ENCODE results near the gene LRIG1.
"Not testable (repeated sequence)": the region's sequence is repeated elsewhere in the genome, so short reads cannot be mapped to it uniquely, and the experiment has no call there.

LRIG1 gene

GRCh38 chr3:66426135-66426534 lies 74.7 kb downstream of the LRIG1 start:
- Histone ChIP-seq H3K36me3 (ENCODE audit: control insufficient read depth in 4 of 4, insufficient read depth in 4 of 4, low read length in 3 of 4) (no peaks in the 10 kb centered on the region), H3K9me3 (ENCODE audit: control extremely low read depth in 1 of 5, control insufficient read depth in 4 of 5, insufficient read depth in 2 of 5, low read depth in 1 of 5, low read length in 4 of 5) (peaks cover 0 to 11% (median 8%) of the 10 kb centered on the region in 5 experiments)

GRCh38 chr3:66425576-66426114 lies 75.2 kb downstream of the LRIG1 start:
- DNase-seq: no peak
- CTCF ChIA-PET: interaction anchor here (3.1 kb wide), 1 partner anchor 17 kb away, joined by 18 read pairs; no protein-coding TSS in a partner anchor
- no peak overlapping the region for H3K4me3 ChIP-seq (ENCODE audit: control insufficient read depth in 1 of 7, extremely low read depth in 1 of 7, insufficient read depth in 4 of 7, low read depth in 2 of 7, low read length in 6 of 7)
- POLR2A ChIA-PET: no interaction called here
- 87% methylated on average over 3 of the region's 7 CpGs for WGBS (ENCODE audit: insufficient coverage)
- H3K36me3 ChIP-seq (ENCODE audit: control insufficient read depth in 4 of 4, insufficient read depth in 4 of 4, low read length in 3 of 4): no peaks in the 10 kb centered on the region
- no peak overlapping the region for H3K27ac ChIP-seq (ENCODE audit: insufficient read depth in 1 of 2, low read depth in 1 of 2, low read length in 2 of 2, poor library complexity in 1 of 2, severe bottlenecking in 2 of 2)
- H3K4me1 ChIP-seq (ENCODE audit: control extremely low read depth in 1 of 4, control insufficient read depth in 4 of 4, insufficient read depth in 4 of 4, low read length in 3 of 4): no peaks in the 10 kb centered on the region
- H3K27me3 ChIP-seq (replicated peaks in 2 of 5; ENCODE audit: control insufficient read depth in 4 of 5, insufficient read depth in 5 of 5, low read length in 4 of 5): no peaks in the 10 kb centered on the region
- H3K9me3 ChIP-seq (ENCODE audit: control extremely low read depth in 1 of 5, control insufficient read depth in 4 of 5, insufficient read depth in 2 of 5, low read depth in 1 of 5, low read length in 4 of 5): peaks cover 0 to 11% (median 10%) of the 10 kb centered on the region in 5 experiments

More at GRCh38 chr3:66426135-66426534, 74.7 kb downstream of the LRIG1 start:
- CTCF ChIA-PET: interaction anchor here (1.0 to 3.1 kb wide), 2 partner anchors 17 to 32 kb away, joined by 3 to 18 read pairs; no protein-coding TSS in a partner anchor
- Histone ChIP-seq H3K4me1 (ENCODE audit: control extremely low read depth in 1 of 4, control insufficient read depth in 4 of 4, insufficient read depth in 4 of 4, low read length in 3 of 4) (no peaks in the 10 kb centered on the region), H3K4me3 (ENCODE audit: control insufficient read depth in 1 of 7, extremely low read depth in 1 of 7, insufficient read depth in 4 of 7, low read depth in 2 of 7, low read length in 6 of 7) (no peak overlapping the region), H3K27ac (ENCODE audit: insufficient read depth in 1 of 2, low read depth in 1 of 2, low read length in 2 of 2, poor library complexity in 1 of 2, severe bottlenecking in 2 of 2) (no peak overlapping the region), H3K27me3 (replicated peaks in 2 of 5; ENCODE audit: control insufficient read depth in 4 of 5, insufficient read depth in 5 of 5, low read length in 4 of 5) (no peaks in the 10 kb centered on the region)
- no CpG with 5 or more reads among the region's 1 CpG for WGBS (ENCODE audit: insufficient coverage)
- no peak for DNase-seq
- POLR2A ChIA-PET: no interaction called here

- Histone ChIP-seq H3K4me1 (ENCODE audit: control extremely low read depth in 1 of 4, control insufficient read depth in 4 of 4, insufficient read depth in 4 of 4, low read length in 3 of 4) (no peaks in the 10 kb centered on the region), H3K27me3 (replicated peaks in 2 of 5; ENCODE audit: control insufficient read depth in 4 of 5, insufficient read depth in 5 of 5, low read length in 4 of 5) (no peaks in the 10 kb centered on the region), H3K36me3 (ENCODE audit: control insufficient read depth in 4 of 4, insufficient read depth in 4 of 4, low read length in 3 of 4) (peaks cover 0 to 4% (median 0%) of the 10 kb centered on the region in 4 experiments), H3K9me3 (ENCODE audit: control extremely low read depth in 1 of 5, control insufficient read depth in 4 of 5, insufficient read depth in 2 of 5, low read depth in 1 of 5, low read length in 4 of 5) (peaks cover 0 to 16% (median 11%) of the 10 kb centered on the region in 5 experiments), H3K27ac (ENCODE audit: insufficient read depth in 1 of 2, low read depth in 1 of 2, low read length in 2 of 2, poor library complexity in 1 of 2, severe bottlenecking in 2 of 2) (no peak overlapping the region), H3K4me3 (ENCODE audit: control insufficient read depth in 1 of 7, extremely low read depth in 1 of 7, insufficient read depth in 4 of 7, low read depth in 2 of 7, low read length in 6 of 7) (no peak overlapping the region)
- WGBS (ENCODE audit: insufficient coverage): 100% methylated on average over 5 of the region's 5 CpGs
- ChIA-PET POLR2A (no interaction called here), CTCF (interaction anchor here (3.1 kb wide), 1 partner anchor 16 kb away, joined by 18 read pairs; no protein-coding TSS in a partner anchor)
- DNase-seq: no peak
These were observed 75.8 kb downstream of the LRIG1 start for GRCh38 chr3:66425032-66425431.

- H3K27me3 ChIP-seq (replicated peaks in 2 of 5; ENCODE audit: control insufficient read depth in 4 of 5, insufficient read depth in 5 of 5, low read length in 4 of 5): no peaks in the 10 kb centered on the region
- peaks cover 0 to 4% (median 0%) of the 10 kb centered on the region in 4 experiments for H3K36me3 ChIP-seq (ENCODE audit: control insufficient read depth in 4 of 4, insufficient read depth in 4 of 4, low read length in 3 of 4)
- POLR2A ChIA-PET: no interaction called here
- DNase-seq: no peak
- peaks cover 0 to 17% (median 11%) of the 10 kb centered on the region in 5 experiments for H3K9me3 ChIP-seq (ENCODE audit: control extremely low read depth in 1 of 5, control insufficient read depth in 4 of 5, insufficient read depth in 2 of 5, low read depth in 1 of 5, low read length in 4 of 5)
- H3K27ac ChIP-seq (ENCODE audit: insufficient read depth in 1 of 2, low read depth in 1 of 2, low read length in 2 of 2, poor library complexity in 1 of 2, severe bottlenecking in 2 of 2): no peak overlapping the region
- CTCF ChIA-PET: interaction anchor here (3.1 kb wide), 1 partner anchor 15 kb away, joined by 18 read pairs; no protein-coding TSS in a partner anchor
- H3K4me3 ChIP-seq (ENCODE audit: control insufficient read depth in 1 of 7, extremely low read depth in 1 of 7, insufficient read depth in 4 of 7, low read depth in 2 of 7, low read length in 6 of 7): no peak overlapping the region
- H3K4me1 ChIP-seq (ENCODE audit: control extremely low read depth in 1 of 4, control insufficient read depth in 4 of 4, insufficient read depth in 4 of 4, low read length in 3 of 4): no peaks in the 10 kb centered on the region
- WGBS (ENCODE audit: insufficient coverage): 92% methylated on average over 2 of the region's 3 CpGs
These were observed 77.0 kb downstream of the LRIG1 start for GRCh38 chr3:66423791-66424190.

- peaks cover 0 to 17% (median 11%) of the 10 kb centered on the region in 5 experiments for H3K9me3 ChIP-seq (ENCODE audit: control extremely low read depth in 1 of 5, control insufficient read depth in 4 of 5, insufficient read depth in 2 of 5, low read depth in 1 of 5, low read length in 4 of 5)
- CTCF ChIA-PET: interaction anchor here (1.5 kb wide), 1 partner anchor 14 kb away, joined by 5 read pairs; no protein-coding TSS in a partner anchor
- 100% methylated on average over 3 of the region's 3 CpGs for WGBS (ENCODE audit: insufficient coverage)
- H3K4me3 ChIP-seq (ENCODE audit: control insufficient read depth in 1 of 7, extremely low read depth in 1 of 7, insufficient read depth in 4 of 7, low read depth in 2 of 7, low read length in 6 of 7); H3K27ac ChIP-seq (ENCODE audit: insufficient read depth in 1 of 2, low read depth in 1 of 2, low read length in 2 of 2, poor library complexity in 1 of 2, severe bottlenecking in 2 of 2); POLR2A ChIA-PET; DNase-seq; H3K4me1 ChIP-seq (ENCODE audit: control extremely low read depth in 1 of 4, control insufficient read depth in 4 of 4, insufficient read depth in 4 of 4, low read length in 3 of 4); H3K27me3 ChIP-seq (replicated peaks in 2 of 5; ENCODE audit: control insufficient read depth in 4 of 5, insufficient read depth in 5 of 5, low read length in 4 of 5); H3K36me3 ChIP-seq (ENCODE audit: control insufficient read depth in 4 of 4, insufficient read depth in 4 of 4, low read length in 3 of 4): not testable (repeated sequence)
These were observed 78.9 kb downstream of the LRIG1 start for GRCh38 chr3:66421893-66422292.

GRCh38 chr3:66421144-66421543 lies 79.7 kb downstream of the LRIG1 start:
- H3K36me3 ChIP-seq (ENCODE audit: control insufficient read depth in 4 of 4, insufficient read depth in 4 of 4, low read length in 3 of 4); DNase-seq; H3K4me3 ChIP-seq (ENCODE audit: control insufficient read depth in 1 of 7, extremely low read depth in 1 of 7, insufficient read depth in 4 of 7, low read depth in 2 of 7, low read length in 6 of 7); H3K27ac ChIP-seq (ENCODE audit: insufficient read depth in 1 of 2, low read depth in 1 of 2, low read length in 2 of 2, poor library complexity in 1 of 2, severe bottlenecking in 2 of 2); POLR2A ChIA-PET; H3K4me1 ChIP-seq (ENCODE audit: control extremely low read depth in 1 of 4, control insufficient read depth in 4 of 4, insufficient read depth in 4 of 4, low read length in 3 of 4); H3K27me3 ChIP-seq (replicated peaks in 2 of 5; ENCODE audit: control insufficient read depth in 4 of 5, insufficient read depth in 5 of 5, low read length in 4 of 5): not testable (repeated sequence)
- 96% methylated on average over 3 of the region's 3 CpGs for WGBS (ENCODE audit: insufficient coverage)
- CTCF ChIA-PET: interaction anchor here (1.5 kb wide), 1 partner anchor 13 kb away, joined by 5 read pairs; no protein-coding TSS in a partner anchor
- H3K9me3 ChIP-seq (ENCODE audit: control extremely low read depth in 1 of 5, control insufficient read depth in 4 of 5, insufficient read depth in 2 of 5, low read depth in 1 of 5, low read length in 4 of 5): peaks cover 0 to 17% (median 11%) of the 10 kb centered on the region in 5 experiments

GRCh38 chr3:66419036-66419435 lies 81.8 kb downstream of the LRIG1 start:
- no peak overlapping the region for H3K27ac ChIP-seq (ENCODE audit: insufficient read depth in 1 of 2, low read depth in 1 of 2, low read length in 2 of 2, poor library complexity in 1 of 2, severe bottlenecking in 2 of 2)
- POLR2A ChIA-PET: no interaction called here

More at GRCh38 chr3:66419036-66419435, 81.8 kb downstream of the LRIG1 start:
- 94% methylated on average over 12 of the region's 14 CpGs for WGBS (ENCODE audit: insufficient coverage)
- H3K36me3 ChIP-seq (ENCODE audit: control insufficient read depth in 4 of 4, insufficient read depth in 4 of 4, low read length in 3 of 4): peaks cover 0 to 6% (median 2%) of the 10 kb centered on the region in 4 experiments
- peaks cover 0 to 17% (median 11%) of the 10 kb centered on the region in 5 experiments for H3K9me3 ChIP-seq (ENCODE audit: control extremely low read depth in 1 of 5, control insufficient read depth in 4 of 5, insufficient read depth in 2 of 5, low read depth in 1 of 5, low read length in 4 of 5)
- CTCF ChIA-PET: interaction anchor here (1.2 to 1.3 kb wide), 2 partner anchors 9 to 11 kb away, joined by 3 to 7 read pairs; no protein-coding TSS in a partner anchor
- no peaks in the 10 kb centered on the region for H3K27me3 ChIP-seq (replicated peaks in 2 of 5; ENCODE audit: control insufficient read depth in 4 of 5, insufficient read depth in 5 of 5, low read length in 4 of 5)
- H3K4me3 ChIP-seq (ENCODE audit: control insufficient read depth in 1 of 7, extremely low read depth in 1 of 7, insufficient read depth in 4 of 7, low read depth in 2 of 7, low read length in 6 of 7): no peak overlapping the region
- DNase-seq: no peak
- no peaks in the 10 kb centered on the region for H3K4me1 ChIP-seq (ENCODE audit: control extremely low read depth in 1 of 4, control insufficient read depth in 4 of 4, insufficient read depth in 4 of 4, low read length in 3 of 4)
